Muscle of leg (tissue), 11 donors: ENCODE measurements around the gene CLCN7. TPM values are rescaled to one million over a fixed set of nuclear protein-coding genes. Genes with fewer than 3 reads are reported as not detected.

Experiments used
- DNase-seq: peaks from one replicate; pipeline ENCODE4 v3.0.0; 2013
- H3K27ac ChIP-seq: one replicate; pipeline ENCODE4 v1.5.1; 2013; ENCODE audit warnings: mild to moderate bottlenecking, low read length, control low read depth
- H3K27me3 ChIP-seq: one replicate; pipeline ENCODE4 v1.6.1; 2013; ENCODE audit warnings: low read length; ENCODE audit not compliant: control insufficient read depth, insufficient read depth
- H3K36me3 ChIP-seq: one replicate; pipeline ENCODE4 v1.6.1; 2013; ENCODE audit warnings: low read length; ENCODE audit not compliant: control insufficient read depth, insufficient read depth
- H3K4me1 ChIP-seq: one replicate; pipeline ENCODE4 v1.6.1; 2013; ENCODE audit warnings: low read length; ENCODE audit not compliant: control insufficient read depth, insufficient read depth
- H3K4me3 ChIP-seq: one replicate; pipeline ENCODE4 v1.5.1; 2013; ENCODE audit warnings: low read length, control low read depth
- H3K9me3 ChIP-seq: replicated peaks from 2 replicates; pipeline ENCODE4 v1.6.1; 2013; ENCODE audit warnings: low read depth, low read length; ENCODE audit not compliant: control insufficient read depth
- WGBS: methylation state at CpG from one replicate; pipeline ENCODE4 v1.1.5; 2013; ENCODE audit warnings: missing lambda C conversion rate; ENCODE audit not compliant: insufficient coverage; 5-methylcytosine and 5-hydroxymethylcytosine counted together
- polyA plus RNA-seq, 8 donors: library from polyadenylated mRNA; unstranded; fragments of 120-200 nt; gene quantifications; one replicate each; pipeline versions ENCODE4 v1.2.1 to v1.2.3, GENCODE V29; 2013; ENCODE audit warnings: inconsistent platforms in 1 of 8, low replicate concordance in 1 of 8; ENCODE audit not compliant: insufficient read length in 8 of 8, insufficient read depth in 1 of 8
- total RNA-seq: library from RNA; stranded (reverse); fragments of 120-200 nt; gene quantifications from one replicate; pipeline ENCODE4 v1.2.4, GENCODE V29; 2013

The CLCN7 gene
- total and polyA plus RNA-seq, 9 donors = 18.8 to 43.3 (median 31.1) TPM

DNA sequence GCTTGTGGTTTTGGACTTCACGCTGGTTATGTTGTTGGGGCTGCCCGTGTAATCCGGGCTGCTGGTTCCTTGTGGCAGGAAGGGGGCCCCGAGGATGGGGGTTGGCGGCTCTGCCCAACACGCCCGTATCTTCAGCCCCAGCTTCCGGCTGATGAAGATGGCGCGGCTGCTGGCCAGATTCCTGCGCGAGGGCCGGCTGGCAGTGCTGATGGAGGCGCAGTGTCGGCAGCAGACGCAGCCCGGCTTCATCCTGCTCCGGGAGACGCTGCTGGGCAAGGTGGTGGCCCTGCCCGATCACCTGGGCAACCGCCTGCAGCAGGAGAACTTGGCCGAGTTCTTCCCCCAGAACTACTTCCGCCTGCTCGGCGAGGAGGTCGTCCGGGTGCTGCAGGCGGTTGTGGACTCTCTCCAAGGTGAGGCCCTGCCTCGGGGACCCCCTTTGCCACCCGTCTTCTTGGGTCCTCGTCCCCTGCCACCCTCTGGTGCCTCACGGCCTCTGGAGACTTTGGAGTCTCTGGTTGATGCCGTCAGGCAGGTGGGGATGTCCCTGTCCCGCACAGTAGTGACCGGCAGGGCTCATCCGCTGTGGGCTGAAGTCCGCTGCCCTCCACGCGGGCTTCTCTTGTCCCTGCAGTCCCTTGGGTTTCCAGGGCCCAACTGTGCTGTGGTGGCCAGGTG is 20.5 kb upstream of the CLCN7 start:
- no peaks in the 10 kb centered on the region for H3K27me3 ChIP-seq
- no peak for DNase-seq
- H3K9me3 ChIP-seq = no peaks in the 10 kb centered on the region
- no peak overlapping the region for H3K4me3 ChIP-seq
- H3K27ac ChIP-seq = peak overlapping the region; percentile 38
- H3K36me3 ChIP-seq = peaks cover 57% of the 10 kb centered on the region
- peaks cover 24% of the 10 kb centered on the region for H3K4me1 ChIP-seq
- WGBS = 90% methylated on average over 38 of the region's 39 CpGs

DNA sequence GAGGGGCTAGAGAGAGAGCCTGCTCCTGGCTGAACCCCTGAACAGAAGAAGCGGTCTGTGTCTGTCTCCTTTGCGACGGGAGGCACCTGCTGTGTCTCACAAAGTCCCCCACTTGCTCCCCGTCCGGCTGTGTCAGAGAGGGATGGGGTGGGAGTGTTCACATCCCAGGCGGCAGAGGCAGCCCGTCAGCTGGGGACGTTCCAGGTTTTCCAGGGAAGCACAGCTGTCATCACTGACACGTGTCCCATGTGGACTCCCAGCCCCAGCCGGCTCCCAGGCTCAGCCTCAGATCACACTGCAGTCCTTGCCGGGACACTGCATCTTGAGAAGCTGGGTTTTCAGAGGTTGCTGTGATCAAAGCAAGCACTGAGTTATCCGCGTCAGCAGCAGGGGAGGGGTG is 19.9 kb upstream of the CLCN7 start:
- peaks cover 51% of the 10 kb centered on the region for H3K36me3 ChIP-seq
- peak; percentile 75 for DNase-seq
- WGBS = 79% methylated on average over 6 of the region's 13 CpGs

DNA sequence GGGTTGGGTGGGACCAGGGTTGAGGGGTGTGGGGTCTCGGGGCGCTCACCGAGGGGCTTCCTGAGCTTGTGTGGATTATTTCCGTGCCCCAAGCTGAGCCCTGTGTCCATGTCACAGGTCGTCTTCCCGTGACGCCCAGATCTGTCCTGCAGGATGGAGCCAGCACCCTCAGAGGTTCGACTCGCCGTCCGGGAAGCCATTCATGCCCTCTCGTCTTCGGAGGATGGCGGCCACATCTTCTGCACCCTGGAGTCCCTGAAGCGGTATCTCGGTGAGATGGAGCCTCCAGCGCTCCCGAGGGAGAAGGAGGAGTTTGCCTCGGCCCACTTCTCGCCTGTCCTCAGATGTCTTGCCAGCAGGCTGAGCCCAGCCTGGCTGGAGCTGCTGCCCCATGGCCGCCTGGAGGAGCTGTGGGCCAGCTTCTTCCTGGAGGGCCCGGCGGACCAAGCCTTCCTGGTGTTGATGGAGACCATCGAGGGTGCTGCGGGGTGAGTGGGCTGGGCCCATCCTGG is 19.4 kb upstream of the CLCN7 start:
- Histone ChIP-seq H3K36me3 (peaks cover 46% of the 10 kb centered on the region), H3K27ac (peak overlapping the region; percentile 60), H3K9me3 (no peaks in the 10 kb centered on the region), H3K27me3 (no peaks in the 10 kb centered on the region), H3K4me1 (peaks cover 24% of the 10 kb centered on the region), H3K4me3 (peak overlapping the region; percentile 88)
- WGBS = 22% methylated on average over 22 of the region's 25 CpGs
- DNase-seq = peak; percentile 57

More for the DNA sequence above, 19.9 kb upstream of the CLCN7 start:
- H3K9me3 ChIP-seq = no peaks in the 10 kb centered on the region
- H3K27ac ChIP-seq = peak overlapping the region; percentile 60
- peaks cover 24% of the 10 kb centered on the region for H3K4me1 ChIP-seq
- H3K27me3 ChIP-seq = no peaks in the 10 kb centered on the region
- peak overlapping the region; percentile 88 for H3K4me3 ChIP-seq

DNA sequence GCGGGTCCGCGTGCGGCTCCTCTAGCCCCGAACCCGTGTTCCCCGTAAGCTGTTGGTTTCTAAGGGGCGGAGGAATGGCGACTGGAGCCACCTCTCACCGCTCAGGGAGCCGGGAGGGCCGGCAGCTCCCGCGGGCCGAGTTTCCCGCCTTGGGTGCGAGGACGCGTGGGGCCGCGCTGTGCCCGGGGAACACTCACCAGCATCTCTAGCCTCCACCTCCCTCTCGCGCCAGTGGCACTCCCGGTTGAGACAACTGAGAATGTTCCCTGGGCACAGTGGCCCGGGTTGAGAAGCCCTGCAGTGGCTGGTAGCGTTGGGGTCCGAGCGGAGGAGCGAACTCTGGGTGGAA is 18.9 kb upstream of the CLCN7 start:
- H3K27me3 ChIP-seq = no peaks in the 10 kb centered on the region
- WGBS = under 1% methylated on average over 18 of the region's 30 CpGs
- no peak for DNase-seq

DNA sequence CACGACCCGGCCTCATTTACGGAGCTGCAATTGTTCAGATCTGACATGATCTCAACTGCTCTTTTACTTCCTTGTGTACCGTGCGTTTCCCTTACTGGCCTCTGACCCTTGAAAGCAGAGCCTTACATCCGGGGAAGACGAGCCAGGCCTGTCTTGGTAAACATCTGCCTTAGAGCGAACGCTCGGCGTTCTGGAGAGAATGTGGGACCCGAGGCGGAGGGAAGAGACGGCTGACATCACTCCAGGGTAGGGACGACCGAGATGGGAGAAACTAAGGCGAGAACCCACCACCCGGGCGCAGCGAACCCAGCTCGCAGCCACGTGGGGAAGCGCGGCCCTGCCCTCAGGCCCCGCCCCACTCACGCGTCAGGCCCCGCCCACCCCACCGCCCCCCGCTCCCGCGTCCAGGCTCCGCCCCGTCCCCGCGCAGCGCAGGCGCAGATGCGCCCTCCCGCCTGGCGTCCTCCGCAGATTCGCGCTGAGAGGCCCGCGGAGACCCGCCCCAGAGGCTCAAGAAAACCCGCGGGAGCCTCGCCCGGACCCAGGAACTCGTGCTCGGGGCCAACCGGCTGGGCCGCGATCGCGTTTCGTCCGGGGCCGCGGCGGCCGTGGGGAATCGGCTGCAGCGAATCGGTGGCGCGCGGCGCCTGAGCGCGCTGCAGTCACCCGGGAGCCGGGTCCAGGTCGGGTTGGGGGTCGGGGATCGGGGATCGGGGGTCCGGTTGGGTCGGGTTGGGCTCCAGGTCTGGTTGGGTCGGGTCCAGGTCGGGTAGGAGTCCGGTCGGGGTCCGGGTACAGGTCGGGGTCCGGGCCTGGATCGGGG is 18.3 kb upstream of the CLCN7 start, which contains the start of gene TELO2:
Gene TELO2 (plus strand): TSS at position 438 of the 823 bp plus-strand sequence. CDS start 922 bp downstream, outside the sequence.
- Histone ChIP-seq H3K9me3 (no peaks in the 10 kb centered on the region), H3K4me1 (peaks cover 24% of the 10 kb centered on the region), H3K27me3 (no peaks in the 10 kb centered on the region), H3K36me3 (peaks cover 35% of the 10 kb centered on the region), H3K27ac (peak within 1 kb of the TSS; percentile 49), H3K4me3 (peak within 1 kb of the TSS; percentile 88)
- peak; percentile 89 for DNase-seq
- under 1% methylated on average over 82 of the region's 89 CpGs for WGBS

More for the DNA sequence above, 18.9 kb upstream of the CLCN7 start:
- H3K9me3 ChIP-seq = no peaks in the 10 kb centered on the region
- H3K36me3 ChIP-seq = peaks cover 41% of the 10 kb centered on the region
- peak overlapping the region; percentile 88 for H3K4me3 ChIP-seq
- peak overlapping the region; percentile 21 for H3K27ac ChIP-seq
- H3K4me1 ChIP-seq = peaks cover 24% of the 10 kb centered on the region

DNA sequence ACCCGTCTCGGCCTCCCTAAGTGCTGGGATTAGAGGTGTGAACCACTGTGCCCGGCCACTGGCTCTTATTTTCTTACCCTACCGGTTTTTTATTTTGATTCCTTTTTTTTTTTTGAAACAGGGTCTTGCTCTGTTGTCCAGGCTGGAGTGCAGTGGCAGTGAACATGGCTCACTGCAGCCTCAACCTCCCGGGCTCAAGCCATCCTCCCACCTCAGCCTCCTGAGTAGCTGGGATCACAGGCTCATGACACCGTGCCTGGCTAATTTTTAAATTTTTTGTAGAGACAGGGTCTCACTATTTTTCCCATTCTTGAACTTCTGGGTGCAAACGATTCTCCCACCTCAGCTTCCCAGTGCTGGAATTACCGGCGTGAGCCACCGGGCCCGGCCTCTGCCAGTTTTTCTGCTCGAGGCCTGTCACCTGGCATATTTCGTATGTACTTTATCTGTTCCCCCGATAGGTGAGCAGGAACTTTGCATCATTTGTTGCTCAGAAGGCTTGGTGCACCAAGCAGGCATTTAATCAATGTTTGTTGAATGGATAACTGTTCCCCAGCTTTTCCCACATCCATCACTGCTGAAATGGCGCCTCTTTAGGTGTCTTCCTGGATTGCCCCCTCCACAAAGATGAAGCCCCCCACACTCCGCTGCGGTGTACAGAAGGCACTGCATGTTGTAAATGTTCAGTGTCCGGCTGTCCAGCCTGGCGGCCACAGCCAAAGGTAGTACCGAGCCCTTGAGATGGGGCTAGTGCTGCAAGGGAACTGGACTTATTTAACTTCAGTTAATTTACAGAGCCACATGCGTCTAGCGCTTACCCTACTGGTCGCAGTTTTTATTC is 17.5 kb upstream of the CLCN7 start:
- no peaks in the 10 kb centered on the region for H3K9me3 ChIP-seq
- H3K4me1 ChIP-seq = peaks cover 24% of the 10 kb centered on the region
- H3K36me3 ChIP-seq = peaks cover 28% of the 10 kb centered on the region
- H3K27me3 ChIP-seq = no peaks in the 10 kb centered on the region
- WGBS = 83% methylated on average over 20 of the region's 23 CpGs
- H3K4me3 ChIP-seq = peak overlapping the region; percentile 31
- DNase-seq = no peak
- peak overlapping the region; percentile 49 for H3K27ac ChIP-seq

DNA sequence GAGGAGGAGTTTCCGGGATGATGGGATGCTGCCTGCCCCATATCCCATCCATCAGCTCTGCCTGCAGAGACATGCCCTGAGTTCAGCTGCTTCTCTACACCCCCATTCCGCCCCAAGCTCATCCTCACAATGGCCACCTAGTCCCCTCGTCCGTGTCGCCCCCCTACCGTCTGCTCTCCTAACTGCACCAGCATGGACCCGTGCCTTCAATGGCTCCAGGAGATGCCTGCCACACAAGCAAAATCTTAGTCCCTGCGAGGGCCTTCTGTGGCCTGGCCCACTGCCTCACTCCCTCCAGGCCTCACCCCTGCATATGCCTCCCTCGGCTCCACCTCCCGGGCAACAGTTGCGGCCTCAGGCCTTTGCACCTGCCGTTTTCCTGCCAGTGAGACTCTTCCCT is 16.5 kb upstream of the CLCN7 start:
- Histone ChIP-seq H3K27me3 (no peaks in the 10 kb centered on the region), H3K27ac (no peak overlapping the region), H3K4me1 (peaks cover 24% of the 10 kb centered on the region), H3K9me3 (no peaks in the 10 kb centered on the region), H3K36me3 (peaks cover 19% of the 10 kb centered on the region), H3K4me3 (no peak overlapping the region)
- DNase-seq = no peak
- WGBS = 79% methylated on average over 12 of the region's 12 CpGs

DNA sequence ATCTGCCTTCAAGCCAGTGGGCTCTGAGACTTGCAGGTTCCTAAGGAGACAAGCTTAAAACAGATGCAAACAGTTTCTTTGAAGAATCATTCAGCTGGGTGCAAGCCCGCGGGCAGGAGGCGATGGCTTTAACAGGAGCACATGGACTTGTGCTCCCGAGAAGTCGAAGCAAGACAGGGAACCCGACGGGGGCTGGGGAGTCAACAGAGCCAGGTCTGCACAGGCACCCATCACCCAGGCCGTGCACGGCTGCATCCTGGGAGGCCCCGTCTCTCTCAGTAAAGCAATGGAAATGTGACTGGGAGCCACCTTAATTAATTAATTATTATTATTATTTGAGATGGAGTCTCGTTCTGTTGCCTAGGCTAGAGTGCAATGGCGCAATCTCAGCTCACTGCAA is 14.2 kb upstream of the CLCN7 start:
- Histone ChIP-seq H3K4me1 (peaks cover 11% of the 10 kb centered on the region), H3K27ac (no peak overlapping the region), H3K4me3 (no peak overlapping the region), H3K9me3 (no peaks in the 10 kb centered on the region), H3K36me3 (no peaks in the 10 kb centered on the region), H3K27me3 (no peaks in the 10 kb centered on the region)
- WGBS = 61% methylated on average over 7 of the region's 12 CpGs
- DNase-seq = peak; percentile 65

DNA sequence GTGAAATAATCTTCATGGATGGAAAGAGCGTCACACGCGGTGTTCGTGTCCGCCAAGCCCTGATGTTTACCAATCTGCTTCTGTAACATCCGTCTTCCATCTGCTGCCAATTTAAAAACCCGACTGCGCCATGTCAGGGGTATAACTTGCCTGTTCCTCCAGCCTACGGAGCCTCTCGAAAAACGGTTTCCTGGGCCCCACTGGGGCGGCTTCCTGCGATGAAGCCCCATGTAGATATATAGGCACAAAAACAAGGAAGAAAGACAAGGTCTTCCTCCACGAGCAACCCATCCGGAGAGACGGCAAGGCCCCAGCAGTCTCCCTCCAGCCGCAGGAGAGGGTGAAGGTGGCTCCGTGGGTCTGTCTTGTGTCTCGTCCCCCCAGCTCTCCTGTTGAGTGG is 13.8 kb upstream of the CLCN7 start, which contains the start of gene PTX4:
Gene PTX4 (minus strand): TSS at position 326 of the 400 bp plus-strand sequence. CDS start 35 bp downstream, at position 291.
- H3K27me3 ChIP-seq = peaks cover 2% of the 10 kb centered on the region
- H3K4me1 ChIP-seq = peaks cover 7% of the 10 kb centered on the region
- no peak for DNase-seq
- H3K9me3 ChIP-seq = no peaks in the 10 kb centered on the region
- H3K36me3 ChIP-seq = no peaks in the 10 kb centered on the region
- WGBS = 68% methylated on average over 18 of the region's 19 CpGs
- no peak within 1 kb of the TSS for H3K4me3 ChIP-seq
- no peak within 1 kb of the TSS for H3K27ac ChIP-seq
